Gastrocnemius medialis (tissue), 4 donors: ENCODE data around the gene RCOR3. TPM values are rescaled to one million over a fixed set of nuclear protein-coding genes. Genes with fewer than 3 reads are reported as not detected.

ENCODE experiments used
- ATAC-seq, 2 donors: fragments of 150-250 bp; one replicate each; pipeline ENCODE4 v1.9.1; 2016
- DNase-seq, 2 donors: peaks; one replicate each; pipeline ENCODE4 v3.0.0-alpha.2; 2019
- H3K27ac ChIP-seq, 4 donors: fragments of 200-600 bp; sonication (generic); 1 replicate in 1 of 4; 2 replicates in 3 of 4; pipeline ENCODE4 v1.5.1; 2016 to 2018; ENCODE audit warnings: mild to moderate bottlenecking in 2 of 4, moderate library complexity in 1 of 4
- H3K27me3 ChIP-seq, 3 donors: fragments of 200-600 bp; sonication (generic) in 2 of 3; 1 replicate in 1 of 3; 2 replicates in 2 of 3; pipeline versions ENCODE4 v1.5.1 to v1.6.0; 2016 to 2019; ENCODE audit warnings: mild to moderate bottlenecking in 1 of 3, moderate library complexity in 1 of 3
- H3K36me3 ChIP-seq, 2 donors: fragments of 200-600 bp; sonication (generic) in 1 of 2; one replicate each; pipeline ENCODE4 v1.5.1; 2017 to 2018
- H3K4me1 ChIP-seq, 2 donors: fragments of 200-600 bp; sonication (generic) in 1 of 2; one replicate each; pipeline ENCODE4 v1.5.1; 2016 to 2017; ENCODE audit warnings: mild to moderate bottlenecking in 2 of 2
- H3K4me3 ChIP-seq, 4 donors: fragments of 200-600 bp; sonication (generic) in 3 of 4; 1 replicate in 1 of 4; 2 replicates in 3 of 4; pipeline ENCODE4 v1.5.1; 2016 to 2019; ENCODE audit warnings: mild to moderate bottlenecking in 2 of 4
- H3K9me3 ChIP-seq, 3 donors: fragments of 200-600 bp; sonication (generic) in 2 of 3; 1 replicate in 1 of 3; 2 replicates in 2 of 3; pipeline ENCODE4 v1.5.1; 2016 to 2019
- POLR2A ChIP-seq, 2 donors: fragments of 450-650 bp; IDR thresholded peaks; one replicate each; pipeline ENCODE4 v1.6.1; 2017; ENCODE audit warnings: antibody characterized with exemption in 2 of 2, mild to moderate bottlenecking in 2 of 2, moderate library complexity in 2 of 2
- in situ Hi-C, 4 donors: fragments of 200-750 bp; cut with MboI; loops; one replicate each; pipeline versions ENCODE4 v1.15.0 to v1.8.0; 2017; ENCODE audit warnings: low sequenced_read_pairs in 4 of 4
- intact Hi-C: fragments of 100-400 bp; cut with DNase I; formaldehyde crosslinking; loops from one replicate; pipeline ENCODE4 v1.15.1; 2023; ENCODE audit warnings: low total_unique reads
- total RNA-seq, 4 donors: library from RNA; depleted of rRNA; stranded (reverse); fragments of >200 nt; gene quantifications; one replicate each; pipeline versions ENCODE4 v1.1.0 to v1.2.3, GENCODE V29; 2016
- TF ChIP-seq, protein P1 (sequence below), 5 experiments: fragments of 450-650 bp in 3 of 5; fragments of 200-600 bp in 2 of 5; sonication (generic) in 2 of 5; IDR thresholded peaks in 4 of 5; conservative IDR thresholded peaks in 1 of 5; 1 replicate in 4 of 5; 2 replicates in 1 of 5; pipeline ENCODE4 v1.5.1; 2016 to 2019; ENCODE audit warnings: antibody characterized with exemption in 5 of 5, mild to moderate bottlenecking in 3 of 5, moderate library complexity in 3 of 5

RCOR3 gene
- 10 to 100 TPM; 41.3 to 72.9 (median 61.3) TPM for total RNA-seq

GRCh38 chr1:211258756-211259637, at the start of gene RCOR3:
TSS of gene RCOR3 (plus strand) at chr1:211259366. CDS start at chr1:211259561, 195 bp downstream.
- in situ Hi-C loops (no loop called here), intact Hi-C loops (loop anchor here (1.0 to 10.0 kb wide), 2 partner anchors 123 to 316 kb away; partner anchors contain the start of gene SLC30A1)
- DNase-seq (peak; percentile 92 to 93), ATAC-seq (peak; percentile 67 to 72)
- Histone ChIP-seq H3K4me1 (peaks cover 18 to 26% of the 10 kb centered on the region in 2 donors), H3K27ac (peak within 1 kb of the TSS; percentile 97 to 100 (median 98)), H3K36me3 (peaks cover 0 to 11% of the 10 kb centered on the region in 2 donors), H3K9me3 (no peaks in the 10 kb centered on the region), H3K27me3 (no peaks in the 10 kb centered on the region), H3K4me3 (peak within 1 kb of the TSS; percentile 76 to 96 (median 90))
- TF ChIP-seq POLR2A (IDR thresholded peaks at IDR 0.05): peak; percentile 65 to 71
- TF ChIP-seq, protein P1, sequence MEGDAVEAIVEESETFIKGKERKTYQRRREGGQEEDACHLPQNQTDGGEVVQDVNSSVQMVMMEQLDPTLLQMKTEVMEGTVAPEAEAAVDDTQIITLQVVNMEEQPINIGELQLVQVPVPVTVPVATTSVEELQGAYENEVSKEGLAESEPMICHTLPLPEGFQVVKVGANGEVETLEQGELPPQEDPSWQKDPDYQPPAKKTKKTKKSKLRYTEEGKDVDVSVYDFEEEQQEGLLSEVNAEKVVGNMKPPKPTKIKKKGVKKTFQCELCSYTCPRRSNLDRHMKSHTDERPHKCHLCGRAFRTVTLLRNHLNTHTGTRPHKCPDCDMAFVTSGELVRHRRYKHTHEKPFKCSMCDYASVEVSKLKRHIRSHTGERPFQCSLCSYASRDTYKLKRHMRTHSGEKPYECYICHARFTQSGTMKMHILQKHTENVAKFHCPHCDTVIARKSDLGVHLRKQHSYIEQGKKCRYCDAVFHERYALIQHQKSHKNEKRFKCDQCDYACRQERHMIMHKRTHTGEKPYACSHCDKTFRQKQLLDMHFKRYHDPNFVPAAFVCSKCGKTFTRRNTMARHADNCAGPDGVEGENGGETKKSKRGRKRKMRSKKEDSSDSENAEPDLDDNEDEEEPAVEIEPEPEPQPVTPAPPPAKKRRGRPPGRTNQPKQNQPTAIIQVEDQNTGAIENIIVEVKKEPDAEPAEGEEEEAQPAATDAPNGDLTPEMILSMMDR (IDR thresholded peaks at IDR 0.05 in 4 of 5, conservative IDR thresholded peaks at IDR 0.05 in 1 of 5): peak; percentile 51 to 67 (median 54)

DNA sequence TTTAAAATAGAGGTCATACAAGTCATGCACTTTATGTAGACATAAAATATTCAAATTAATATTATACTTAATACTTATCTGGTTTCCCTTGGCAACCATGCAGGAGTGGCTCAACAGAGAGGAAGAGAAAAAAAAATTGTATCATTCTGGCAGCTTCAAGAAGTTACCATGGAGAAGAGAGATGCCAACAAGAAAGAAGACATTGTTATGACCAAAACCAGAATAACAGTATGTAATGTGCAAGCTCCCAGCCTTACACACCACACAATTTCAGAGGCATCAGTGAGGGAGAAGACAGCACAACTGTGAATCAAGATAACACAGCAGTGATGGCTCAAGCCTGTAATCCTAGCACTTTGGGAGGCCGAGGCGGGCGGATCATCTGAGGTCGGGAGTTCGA, 49.1 kb upstream of the RCOR3 start:
- in situ Hi-C loops: no loop called here
- Histone ChIP-seq H3K4me1 (no peaks in the 10 kb centered on the region), H3K36me3 (no peaks in the 10 kb centered on the region), H3K27ac (no peak overlapping the region), H3K9me3 (peaks cover 0 to 4% (median 0%) of the 10 kb centered on the region in 3 donors), H3K4me3 (no peak overlapping the region), H3K27me3 (no peaks in the 10 kb centered on the region)
- intact Hi-C loops: no loop called here
- no peak for DNase-seq
- TF ChIP-seq POLR2A (IDR thresholded peaks at IDR 0.05): no peak
- TF ChIP-seq, protein P1 (IDR thresholded peaks at IDR 0.05 in 4 of 5, conservative IDR thresholded peaks at IDR 0.05 in 1 of 5): no peak
- no peak for ATAC-seq

DNA sequence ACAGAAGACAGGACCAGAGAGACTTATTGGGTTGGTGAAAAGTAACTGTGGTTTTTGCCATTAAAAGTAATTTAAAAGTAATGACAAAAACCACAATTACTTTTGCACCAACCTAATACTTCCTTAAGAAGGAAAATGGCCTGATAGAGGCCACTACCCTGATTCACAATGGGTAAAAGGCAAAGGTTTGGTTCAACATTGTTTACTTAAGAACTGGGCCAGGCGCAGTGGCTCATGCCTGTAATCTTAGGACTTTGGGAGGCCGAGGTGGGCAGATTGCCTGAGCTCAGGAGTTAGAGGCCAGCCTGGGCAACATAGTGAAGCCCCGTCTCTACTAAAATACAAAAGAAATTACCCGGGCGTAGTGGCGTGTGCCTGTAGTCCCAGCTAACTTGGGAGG, 48.2 kb upstream of the RCOR3 start:
- intact Hi-C loops: no loop called here
- H3K36me3 ChIP-seq: no peaks in the 10 kb centered on the region
- in situ Hi-C loops: no loop called here
- ATAC-seq: no peak
- no peak overlapping the region for H3K27ac ChIP-seq
- no peaks in the 10 kb centered on the region for H3K4me1 ChIP-seq
- H3K4me3 ChIP-seq: no peak overlapping the region
- no peaks in the 10 kb centered on the region for H3K27me3 ChIP-seq
- TF ChIP-seq POLR2A (IDR thresholded peaks at IDR 0.05): no peak
- TF ChIP-seq, protein P1 (IDR thresholded peaks at IDR 0.05 in 4 of 5, conservative IDR thresholded peaks at IDR 0.05 in 1 of 5): no peak
- peaks cover 0 to 4% (median 0%) of the 10 kb centered on the region in 3 donors for H3K9me3 ChIP-seq
- no peak for DNase-seq

DNA sequence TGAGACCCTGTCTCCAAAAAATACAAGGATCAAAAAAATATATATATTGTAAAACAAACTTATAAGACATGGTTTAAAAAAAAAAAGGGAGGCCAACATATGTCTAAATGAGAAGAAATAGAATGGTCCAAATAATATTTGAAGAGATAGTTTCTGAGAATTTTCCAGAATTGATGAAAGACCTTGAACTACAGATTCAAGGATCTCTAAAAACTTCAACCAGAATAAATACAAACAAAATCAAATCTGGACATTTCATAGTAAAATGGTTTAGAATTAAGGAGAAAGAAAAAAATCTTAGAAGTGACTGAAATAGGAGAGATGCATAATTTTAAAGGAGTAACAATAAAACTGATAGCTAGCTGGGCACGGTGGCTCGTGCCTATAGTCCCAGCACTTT, 45.5 kb upstream of the RCOR3 start:
- in situ Hi-C loops (no loop called here), intact Hi-C loops (no loop called here)
- Histone ChIP-seq H3K9me3 (no peaks in the 10 kb centered on the region), H3K36me3 (no peaks in the 10 kb centered on the region), H3K27me3 (no peaks in the 10 kb centered on the region), H3K27ac (no peak overlapping the region), H3K4me3 (no peak overlapping the region), H3K4me1 (no peaks in the 10 kb centered on the region)
- no peak for ATAC-seq
- no peak for DNase-seq
- no peak for TF ChIP-seq POLR2A (IDR thresholded peaks at IDR 0.05)
- TF ChIP-seq, protein P1 (IDR thresholded peaks at IDR 0.05 in 4 of 5, conservative IDR thresholded peaks at IDR 0.05 in 1 of 5): no peak
